WTC11 (cell line): Measurements from ENCODE around the gene GTPBP3. TPM values are rescaled to one million over a fixed set of nuclear protein-coding genes. Genes with fewer than 3 reads are reported as not detected.
A peak's percentile ranks its signal among the peaks of the same experiment; 100 is the strongest.

ENCODE experiments used
- ATAC-seq: fragments of 200-7000 bp; cut with Tn5 transposase; 2 replicates; pipeline ENCODE4 v1.10.0; 2021; ENCODE audit warnings: mild to moderate bottlenecking, moderate library complexity
- CTCF ChIA-PET: fragments of 300-600 bp; sonication (Branson Sonifier 250); formaldehyde crosslinking; loops from one replicate; lab custom pipeline; 2021; ENCODE audit warnings: antibody characterized with exemption; lab: Charles Lee
- POLR2A ChIA-PET: fragments of 350-600 bp; sonication (Branson Sonifier 250); formaldehyde crosslinking; loops from one replicate; lab custom pipeline; 2021; ENCODE audit warnings: antibody characterized with exemption; lab: Charles Lee
- DNase-seq: peaks from one replicate; pipeline ENCODE4 v3.0.0; 2021; ENCODE audit warnings: low spot score
- H3K27ac Mint-ChIP-seq: 2 replicates; pipeline ENCODE4 v1.8.0; 2021; ENCODE audit warnings: mixed read lengths
- H3K27me3 Mint-ChIP-seq: 2 replicates; pipeline ENCODE4 v1.8.0; 2021; ENCODE audit warnings: low read depth, mild to moderate bottlenecking, moderate library complexity, mixed read lengths
- H3K36me3 Mint-ChIP-seq: 2 replicates; pipeline ENCODE4 v1.8.0; 2021; ENCODE audit warnings: mixed read lengths
- H3K4me1 Mint-ChIP-seq: 2 replicates; pipeline ENCODE4 v1.8.0; 2022; ENCODE audit warnings: mixed read lengths
- H3K4me3 Mint-ChIP-seq: 2 replicates; pipeline ENCODE4 v1.8.0; 2021; ENCODE audit warnings: mild to moderate bottlenecking, moderate library complexity, mixed read lengths
- H3K9me3 Mint-ChIP-seq: 2 replicates; pipeline ENCODE4 v1.8.0; 2021; ENCODE audit warnings: mixed read lengths
- ATF1 ChIP-seq: sonication (generic); formaldehyde crosslinking; IDR thresholded peaks from 2 replicates; pipeline ENCODE4 v1.8.1; 2023; ENCODE audit warnings: mild to moderate bottlenecking, moderate library complexity, missing genetic modification reagents
- CBFB ChIP-seq: sonication (generic); formaldehyde crosslinking; IDR thresholded peaks from 2 replicates; pipeline ENCODE4 v1.8.1; 2022; ENCODE audit warnings: mild to moderate bottlenecking, low read depth, missing genetic modification reagents
- CDX4 ChIP-seq: fragments of 250-450 bp; sonication (Bioruptor Pico); IDR thresholded peaks from 2 replicates; pipeline ENCODE4 v1.9.0; 2021; ENCODE audit warnings: moderate library complexity, mild to moderate bottlenecking, inconsistent platforms, borderline replicate concordance
- CREB1 ChIP-seq: sonication (generic); formaldehyde crosslinking; IDR thresholded peaks from 2 replicates; pipeline ENCODE4 v1.8.0; 2023; ENCODE audit warnings: mild to moderate bottlenecking, missing genetic modification reagents
- ETV6 ChIP-seq: sonication (generic); formaldehyde crosslinking; IDR thresholded peaks from 2 replicates; pipeline ENCODE4 v1.8.1; 2022; ENCODE audit warnings: mild to moderate bottlenecking, missing genetic modification reagents
- FOXJ3 ChIP-seq: sonication (generic); formaldehyde crosslinking; IDR thresholded peaks from 2 replicates; pipeline ENCODE4 v1.9.0; 2021; ENCODE audit warnings: missing genetic modification reagents, mild to moderate bottlenecking, borderline replicate concordance
- FOXP1 ChIP-seq: sonication (generic); formaldehyde crosslinking; IDR thresholded peaks from 2 replicates; pipeline ENCODE4 v1.8.0; 2022; ENCODE audit warnings: missing genetic modification reagents, mild to moderate bottlenecking, moderate library complexity, borderline replicate concordance
- FOXP4 ChIP-seq: sonication (generic); formaldehyde crosslinking; IDR thresholded peaks from 2 replicates; pipeline ENCODE4 v1.8.0; 2022; ENCODE audit warnings: mild to moderate bottlenecking, missing genetic modification reagents
- GRHL2 ChIP-seq: fragments of 250-450 bp; sonication (Bioruptor Pico); IDR thresholded peaks from 2 replicates; pipeline ENCODE4 v1.8.0; 2022; ENCODE audit warnings: mild to moderate bottlenecking, moderate library complexity; ENCODE audit not compliant: insufficient replicate concordance, severe bottlenecking
- JUN ChIP-seq: sonication (generic); formaldehyde crosslinking; IDR thresholded peaks from 2 replicates; pipeline ENCODE4 v1.8.0; 2023; ENCODE audit warnings: mild to moderate bottlenecking, missing genetic modification reagents
- MXD4 ChIP-seq: fragments of 250-450 bp; sonication (Bioruptor Pico); IDR thresholded peaks from 2 replicates; pipeline ENCODE4 v1.8.0; 2021; ENCODE audit warnings: mild to moderate bottlenecking, moderate library complexity, borderline replicate concordance
- NFE2L1 ChIP-seq: sonication (generic); formaldehyde crosslinking; IDR thresholded peaks from 2 replicates; pipeline ENCODE4 v1.8.1; 2023; ENCODE audit warnings: missing genetic modification reagents
- OVOL2 ChIP-seq: fragments of 250-450 bp; sonication (Bioruptor Pico); IDR thresholded peaks from 2 replicates; pipeline ENCODE4 v1.9.0; 2021; ENCODE audit warnings: mild to moderate bottlenecking, borderline replicate concordance
- STAT6 ChIP-seq: sonication (generic); formaldehyde crosslinking; conservative IDR thresholded peaks from 2 replicates; pipeline ENCODE4 v1.8.1; 2023; ENCODE audit warnings: mild to moderate bottlenecking, low read depth, missing genetic modification reagents, moderate library complexity
- TEAD1 ChIP-seq: sonication (generic); formaldehyde crosslinking; IDR thresholded peaks from 2 replicates; pipeline ENCODE4 v1.8.0; 2022; ENCODE audit warnings: mild to moderate bottlenecking, missing genetic modification reagents
- ZNF396 ChIP-seq: fragments of 250-450 bp; sonication (Bioruptor Pico); IDR thresholded peaks from 2 replicates; pipeline ENCODE4 v1.8.0; 2021; ENCODE audit warnings: mild to moderate bottlenecking, moderate library complexity, borderline replicate concordance
- ZSCAN18 ChIP-seq: fragments of 250-450 bp; sonication (Bioruptor Pico); IDR thresholded peaks from 2 replicates; pipeline ENCODE4 v2.1.2; 2022; ENCODE audit warnings: mild to moderate bottlenecking, moderate library complexity
- total RNA-seq: library from RNA; stranded (reverse); gene quantifications from 3 replicates; pipeline ENCODE4 v1.2.3, GENCODE V29; 2021
- TF ChIP-seq, protein P1 (sequence below): sonication (generic); formaldehyde crosslinking; conservative IDR thresholded peaks from 2 replicates; pipeline ENCODE4 v1.8.1; 2022; ENCODE audit warnings: mild to moderate bottlenecking, missing genetic modification reagents
- TF ChIP-seq, protein P2 (sequence below): sonication (generic); formaldehyde crosslinking; IDR thresholded peaks from 2 replicates; pipeline ENCODE4 v1.8.1; 2022; ENCODE audit warnings: low read depth, mild to moderate bottlenecking, moderate library complexity, missing genetic modification reagents, borderline replicate concordance
- TF ChIP-seq, protein P3 (sequence below): sonication (generic); formaldehyde crosslinking; IDR thresholded peaks from 2 replicates; pipeline ENCODE4 v1.8.0; 2023; ENCODE audit warnings: missing genetic modification reagents
- TF ChIP-seq, protein P4 (sequence below): sonication (generic); formaldehyde crosslinking; IDR thresholded peaks from 2 replicates; pipeline ENCODE4 v1.8.0; 2022; ENCODE audit warnings: missing genetic modification reagents

Gene GTPBP3
- total RNA-seq, 1 experiment from 2014 or later, result 93.0 TPM

- TF ChIP-seq, protein P1, sequence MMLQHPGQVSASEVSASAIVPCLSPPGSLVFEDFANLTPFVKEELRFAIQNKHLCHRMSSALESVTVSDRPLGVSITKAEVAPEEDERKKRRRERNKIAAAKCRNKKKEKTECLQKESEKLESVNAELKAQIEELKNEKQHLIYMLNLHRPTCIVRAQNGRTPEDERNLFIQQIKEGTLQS (CRISPR knock-in tag), result no peak
- TF ChIP-seq ZSCAN18 (CRISPR knock-in tag) (no peak), FOXP4 (CRISPR knock-in tag) (0 out of 2 replicates have a peak, but pooled peaks have one; percentile 33), FOXP1 (CRISPR knock-in tag) (no peak), FOXJ3 (CRISPR knock-in tag) (no peak), STAT6 (CRISPR knock-in tag) (no peak)
Measured at GRCh38 chr19:17309198-17309964, 28.0 kb upstream of the GTPBP3 start, which contains the start of gene DDA1 (continued).

DNA sequence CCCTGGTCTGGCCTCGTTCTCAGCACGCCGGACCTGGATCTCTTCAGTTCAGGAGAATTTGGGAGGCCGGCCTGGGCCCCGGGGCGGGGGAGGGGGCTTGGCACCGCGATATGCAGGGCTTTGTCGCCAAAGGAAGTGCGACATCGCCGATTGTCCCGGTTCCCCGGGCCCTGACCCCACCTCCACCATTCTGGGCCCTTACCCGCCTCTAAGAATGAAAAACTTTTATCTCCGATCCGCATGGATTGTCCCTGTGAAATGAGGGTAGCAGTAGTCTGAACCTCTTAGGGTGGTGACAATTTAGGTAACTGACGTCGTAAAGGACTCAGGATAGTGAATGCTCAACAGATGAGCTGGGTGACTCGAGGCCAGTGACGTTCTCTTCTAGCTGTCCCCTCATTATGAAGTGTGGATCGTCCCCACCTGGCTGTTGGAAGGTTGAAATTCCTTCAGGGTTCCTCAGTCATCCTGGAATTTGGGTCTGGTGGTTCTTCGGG is 27.3 kb upstream of the GTPBP3 start:
- CTCF ChIA-PET, result interaction anchor here (0.6 to 3.1 kb wide), 8 partner anchors 12 to 868 kb away, joined by 3 to 35 read pairs (median 6); no protein-coding TSS in a partner anchor
- TF ChIP-seq, protein P2, sequence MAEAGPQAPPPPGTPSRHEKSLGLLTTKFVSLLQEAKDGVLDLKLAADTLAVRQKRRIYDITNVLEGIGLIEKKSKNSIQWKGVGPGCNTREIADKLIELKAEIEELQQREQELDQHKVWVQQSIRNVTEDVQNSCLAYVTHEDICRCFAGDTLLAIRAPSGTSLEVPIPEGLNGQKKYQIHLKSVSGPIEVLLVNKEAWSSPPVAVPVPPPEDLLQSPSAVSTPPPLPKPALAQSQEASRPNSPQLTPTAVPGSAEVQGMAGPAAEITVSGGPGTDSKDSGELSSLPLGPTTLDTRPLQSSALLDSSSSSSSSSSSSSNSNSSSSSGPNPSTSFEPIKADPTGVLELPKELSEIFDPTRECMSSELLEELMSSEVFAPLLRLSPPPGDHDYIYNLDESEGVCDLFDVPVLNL (CRISPR knock-in tag), result no peak
- TF ChIP-seq TEAD1 (CRISPR knock-in tag) (no peak), ZNF396 (CRISPR knock-in tag) (no peak), NFE2L1 (CRISPR knock-in tag) (no peak), OVOL2 (CRISPR knock-in tag) (no peak), FOXP1 (CRISPR knock-in tag) (no peak), CBFB (CRISPR knock-in tag) (no peak), ETV6 (no peak; the same call in 1 of the 2 replicates), JUN (no peak), MXD4 (CRISPR knock-in tag) (no peak), CDX4 (CRISPR knock-in tag) (no peak), GRHL2 (no peak), CREB1 (CRISPR knock-in tag) (no peak), ATF1 (no peak)
- TF ChIP-seq, protein P3, sequence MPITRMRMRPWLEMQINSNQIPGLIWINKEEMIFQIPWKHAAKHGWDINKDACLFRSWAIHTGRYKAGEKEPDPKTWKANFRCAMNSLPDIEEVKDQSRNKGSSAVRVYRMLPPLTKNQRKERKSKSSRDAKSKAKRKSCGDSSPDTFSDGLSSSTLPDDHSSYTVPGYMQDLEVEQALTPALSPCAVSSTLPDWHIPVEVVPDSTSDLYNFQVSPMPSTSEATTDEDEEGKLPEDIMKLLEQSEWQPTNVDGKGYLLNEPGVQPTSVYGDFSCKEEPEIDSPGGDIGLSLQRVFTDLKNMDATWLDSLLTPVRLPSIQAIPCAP, result no peak; the same call in 1 of the 2 replicates
- TF ChIP-seq, protein P4, sequence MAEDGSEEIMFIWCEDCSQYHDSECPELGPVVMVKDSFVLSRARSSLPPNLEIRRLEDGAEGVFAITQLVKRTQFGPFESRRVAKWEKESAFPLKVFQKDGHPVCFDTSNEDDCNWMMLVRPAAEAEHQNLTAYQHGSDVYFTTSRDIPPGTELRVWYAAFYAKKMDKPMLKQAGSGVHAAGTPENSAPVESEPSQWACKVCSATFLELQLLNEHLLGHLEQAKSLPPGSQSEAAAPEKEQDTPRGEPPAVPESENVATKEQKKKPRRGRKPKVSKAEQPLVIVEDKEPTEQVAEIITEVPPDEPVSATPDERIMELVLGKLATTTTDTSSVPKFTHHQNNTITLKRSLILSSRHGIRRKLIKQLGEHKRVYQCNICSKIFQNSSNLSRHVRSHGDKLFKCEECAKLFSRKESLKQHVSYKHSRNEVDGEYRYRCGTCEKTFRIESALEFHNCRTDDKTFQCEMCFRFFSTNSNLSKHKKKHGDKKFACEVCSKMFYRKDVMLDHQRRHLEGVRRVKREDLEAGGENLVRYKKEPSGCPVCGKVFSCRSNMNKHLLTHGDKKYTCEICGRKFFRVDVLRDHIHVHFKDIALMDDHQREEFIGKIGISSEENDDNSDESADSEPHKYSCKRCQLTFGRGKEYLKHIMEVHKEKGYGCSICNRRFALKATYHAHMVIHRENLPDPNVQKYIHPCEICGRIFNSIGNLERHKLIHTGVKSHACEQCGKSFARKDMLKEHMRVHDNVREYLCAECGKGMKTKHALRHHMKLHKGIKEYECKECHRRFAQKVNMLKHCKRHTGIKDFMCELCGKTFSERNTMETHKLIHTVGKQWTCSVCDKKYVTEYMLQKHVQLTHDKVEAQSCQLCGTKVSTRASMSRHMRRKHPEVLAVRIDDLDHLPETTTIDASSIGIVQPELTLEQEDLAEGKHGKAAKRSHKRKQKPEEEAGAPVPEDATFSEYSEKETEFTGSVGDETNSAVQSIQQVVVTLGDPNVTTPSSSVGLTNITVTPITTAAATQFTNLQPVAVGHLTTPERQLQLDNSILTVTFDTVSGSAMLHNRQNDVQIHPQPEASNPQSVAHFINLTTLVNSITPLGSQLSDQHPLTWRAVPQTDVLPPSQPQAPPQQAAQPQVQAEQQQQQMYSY (CRISPR knock-in tag), result no peak

More for the DNA sequence above, 27.3 kb upstream of the GTPBP3 start:
- ATAC-seq (no peak), DNase-seq (no peak)
- POLR2A ChIA-PET, result interaction anchor here (1.4 to 2.4 kb wide), 6 partner anchors 11 to 95 kb away, joined by 5 to 10 read pairs (median 8); partner anchors contain the start of gene USE1
- Mint-ChIP-seq H3K4me3 (peak overlapping the region; percentile 88), H3K4me1 (peaks cover 25% of the 10 kb centered on the region), H3K27ac (peak overlapping the region; percentile 95), H3K36me3 (peaks cover 12% of the 10 kb centered on the region), H3K27me3 (no peaks in the 10 kb centered on the region), H3K9me3 (no peaks in the 10 kb centered on the region)
